HepG2 (cell line): ENCODE data around the gene GPT2. TPM values are rescaled to one million over a fixed set of nuclear protein-coding genes. Genes with fewer than 3 reads are reported as not detected.

Source experiments
- CEBPG ChIP-seq: IDR thresholded peaks from 2 replicates; pipeline ENCODE4 v1.6.1; 2016
- CSRNP2 ChIP-seq: sonication (generic); formaldehyde crosslinking; conservative IDR thresholded peaks from 2 replicates; pipeline ENCODE4 v1.8.0; 2022; ENCODE audit warnings: low read depth, missing genetic modification reagents
- DRAP1 ChIP-seq: IDR thresholded peaks from 2 replicates; pipeline ENCODE4 v1.6.1; 2016; ENCODE audit warnings: missing genetic modification reagents, missing compliant biosample characterization
- E2F5 ChIP-seq: sonication (generic); formaldehyde crosslinking; conservative IDR thresholded peaks from 2 replicates; pipeline ENCODE4 v1.4.0; 2020; ENCODE audit warnings: missing genetic modification reagents
- FOXP1 ChIP-seq, 2 experiments: fragments of 450-650 bp in 1 of 2; IDR thresholded peaks; 2 replicates each; pipeline ENCODE4 v1.6.1; 2017 to 2018; ENCODE audit warnings: antibody characterized with exemption in 1 of 2
- HOXA9 ChIP-seq: sonication (generic); formaldehyde crosslinking; IDR thresholded peaks from 2 replicates; pipeline ENCODE4 v1.8.1; 2022; ENCODE audit warnings: missing genetic modification reagents, mild to moderate bottlenecking, moderate library complexity, borderline replicate concordance
- KDM1A ChIP-seq: IDR thresholded peaks from 2 replicates; pipeline ENCODE4 v1.6.1; 2016; ENCODE audit warnings: missing compliant biosample characterization
- MAX ChIP-seq: IDR thresholded peaks from 2 replicates; pipeline ENCODE4 v1.6.1; 2012; ENCODE audit warnings: inconsistent platforms
- NFAT5 ChIP-seq: sonication (generic); formaldehyde crosslinking; IDR thresholded peaks from 2 replicates; pipeline ENCODE4 v1.4.0; 2020; ENCODE audit warnings: missing genetic modification reagents
- NFKB2 ChIP-seq: sonication (generic); formaldehyde crosslinking; IDR thresholded peaks from 2 replicates; pipeline ENCODE4 v1.4.0; 2020; ENCODE audit warnings: missing genetic modification reagents, borderline replicate concordance
- SMARCC2 ChIP-seq: fragments of 450-650 bp; IDR thresholded peaks from 2 replicates; pipeline ENCODE4 v1.6.1; 2017; ENCODE audit warnings: antibody characterized with exemption, mild to moderate bottlenecking
- ZFP36 ChIP-seq: fragments of 150-350 bp; IDR thresholded peaks from 2 replicates; pipeline ENCODE4 v1.6.1; 2018; ENCODE audit warnings: borderline replicate concordance, low read length, low read depth; ENCODE audit not compliant: partially characterized antibody
- ZFY ChIP-seq: sonication (generic); formaldehyde crosslinking; IDR thresholded peaks from 2 replicates; pipeline ENCODE4 v1.4.0; 2020; ENCODE audit warnings: missing genetic modification reagents
- ZNF3 ChIP-seq: IDR thresholded peaks from 2 replicates; pipeline ENCODE4 v1.7.0; 2017; ENCODE audit warnings: inconsistent platforms
- ZNF362 ChIP-seq: sonication (generic); formaldehyde crosslinking; IDR thresholded peaks from 2 replicates; pipeline ENCODE4 v1.4.0; 2020; ENCODE audit warnings: missing genetic modification reagents, mild to moderate bottlenecking, borderline replicate concordance
- ZNF543 ChIP-seq: sonication (generic); formaldehyde crosslinking; IDR thresholded peaks from 2 replicates; pipeline ENCODE4 v1.4.0; 2020; ENCODE audit warnings: mild to moderate bottlenecking, missing genetic modification reagents
- ZNF550 ChIP-seq: sonication (generic); formaldehyde crosslinking; IDR thresholded peaks from 2 replicates; pipeline ENCODE4 v1.4.0; 2020; ENCODE audit warnings: mild to moderate bottlenecking, missing genetic modification reagents, borderline replicate concordance
- polyA plus RNA-seq, 8 experiments: library from polyadenylated mRNA; depleted of rRNA in 3 of 8; stranded (reverse) in 7 of 8; unstranded in 1 of 8; fragments of >200 nt; fragmentation: Illumina TruSeq in 4 of 8; extraction: Trizol in 4 of 8; gene quantifications; 2 replicates each; pipeline versions ENCODE4 v1.2.1 to v1.2.3, GENCODE V29; 2011 to 2016; ENCODE audit warnings: low read depth in 4 of 8, missing spikeins in 1 of 8, mixed read lengths in 1 of 8; ENCODE audit not compliant: insufficient read depth in 1 of 8
- total RNA-seq, 5 experiments: library from RNA; depleted of rRNA; stranded (reverse); fragments of >200 nt; fragmentation: Illumina TruSeq; extraction: Trizol; gene quantifications; 2 replicates each; pipeline ENCODE4 v1.2.3, GENCODE V29; 2016; ENCODE audit warnings: low read depth in 1 of 5
- TF ChIP-seq, protein P1 (sequence below): sonication (generic); formaldehyde crosslinking; IDR thresholded peaks from 2 replicates; pipeline ENCODE4 v1.8.0; 2022; ENCODE audit warnings: missing genetic modification reagents, low read depth, mild to moderate bottlenecking, borderline replicate concordance

The GPT2 gene
- total and polyA plus RNA-seq, 2 of the 13 experiments (the other 11 are each of a cell fraction or from before 2014, with no cell fraction given): 138 to 267 TPM

GRCh38 chr16:46918905-46919792 is 35.0 kb downstream of the GPT2 start (continued):
- no peak for TF ChIP-seq ZFP36
- TF ChIP-seq ZNF543 (CRISPR knock-in tag): peak; percentile 24; the same call in 1 of the 2 replicates
- TF ChIP-seq KDM1A (CRISPR knock-in tag): 0 out of 2 replicates have a peak, but pooled peaks have one; percentile 66
- no peak for TF ChIP-seq NFAT5 (CRISPR knock-in tag)
- TF ChIP-seq E2F5: no peak
- TF ChIP-seq FOXP1 (IDR thresholded peaks at IDR 0.05): no peak
- peak; percentile 83; the same call in 1 of the 2 replicates for TF ChIP-seq FOXP1 (CRISPR knock-in tag; IDR thresholded peaks at IDR 0.05)
- TF ChIP-seq HOXA9 (CRISPR knock-in tag): peak; percentile 87; the same call in 1 of the 2 replicates
- peak; percentile 84; the same call in 1 of the 2 replicates for TF ChIP-seq ZNF550 (CRISPR knock-in tag)
- TF ChIP-seq, protein P1, sequence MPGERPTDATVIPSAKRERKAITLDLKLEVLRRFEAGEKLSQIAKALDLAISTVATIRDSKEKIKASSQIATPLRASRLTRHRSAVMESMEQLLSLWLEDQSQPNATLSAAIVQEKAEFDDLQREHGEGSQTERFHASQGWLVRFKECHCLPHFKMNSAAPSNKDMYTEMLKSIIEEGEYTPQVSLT (CRISPR knock-in tag): no peak; the same call in 1 of the 2 replicates
- TF ChIP-seq ZNF362 (CRISPR knock-in tag): peak; percentile 36; the same call in 1 of the 2 replicates
- TF ChIP-seq CEBPG (CRISPR knock-in tag): peak; percentile 84
- TF ChIP-seq DRAP1 (CRISPR knock-in tag): peak; percentile 46; the same call in 1 of the 2 replicates
- no peak; the same call in 1 of the 2 replicates for TF ChIP-seq ZFY
- 0 out of 2 replicates have a peak, but pooled peaks have one; percentile 65 for TF ChIP-seq ZNF3 (CRISPR knock-in tag)
- no peak for TF ChIP-seq SMARCC2
- TF ChIP-seq NFKB2: 0 out of 2 replicates have a peak, but pooled peaks have one; percentile 47
- no peak for TF ChIP-seq CSRNP2
- TF ChIP-seq MAX: peak; percentile 69
